NCI-H524 (cell line): ENCODE results near the gene TNS3.
"Not testable (repeated sequence)": the region's sequence is repeated elsewhere in the genome, so short reads cannot be mapped to it uniquely, and the experiment has no call there.

Experiments used
- DNase-seq, 2 experiments: peaks; one replicate each; lab custom pipeline; 2025; lab: John Stamatoyannopoulos, UW

TNS3 gene

DNA sequence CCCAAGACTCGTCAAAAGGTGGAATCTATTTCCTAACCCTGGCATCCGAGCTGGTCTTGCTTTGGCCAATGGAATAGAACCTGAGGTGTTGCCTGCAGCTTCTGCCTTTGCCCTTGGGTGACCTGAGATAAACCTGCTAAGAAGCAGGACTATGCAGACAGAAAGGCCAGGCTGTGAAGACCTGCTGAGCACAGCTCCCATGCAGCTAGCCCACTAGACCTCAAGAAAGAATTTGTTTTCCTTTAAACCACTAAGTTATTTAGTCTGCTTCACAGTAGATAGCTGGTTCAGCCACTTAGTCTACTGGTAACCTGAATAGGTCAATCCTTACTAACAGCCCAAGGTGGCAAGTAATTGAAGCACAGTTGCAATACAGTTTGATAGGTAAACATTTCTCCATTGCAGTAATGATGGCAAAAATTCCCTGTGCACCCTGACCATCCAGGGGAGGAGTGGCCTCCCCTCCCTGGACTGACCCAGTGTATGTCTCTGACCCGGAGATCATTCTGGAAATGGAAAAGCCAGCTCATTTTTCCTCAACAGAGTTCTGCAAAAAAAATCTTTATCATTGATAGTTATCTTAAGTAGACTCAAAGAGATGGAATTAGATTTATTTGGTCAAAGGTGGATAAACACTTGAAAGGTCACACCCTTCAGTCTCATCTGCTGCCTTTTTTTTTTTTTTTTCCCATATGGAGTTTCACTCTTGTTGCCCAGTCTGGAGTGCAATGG lies 20.0 kb downstream of the TNS3 start:
- no peak for DNase-seq

- no peak for DNase-seq
Measured at GRCh38 chr7:47559306-47560220, 22.3 kb downstream of the TNS3 start.

- DNase-seq: no peak
Measured at GRCh38 chr7:47557694-47558670, 23.9 kb downstream of the TNS3 start.

DNA sequence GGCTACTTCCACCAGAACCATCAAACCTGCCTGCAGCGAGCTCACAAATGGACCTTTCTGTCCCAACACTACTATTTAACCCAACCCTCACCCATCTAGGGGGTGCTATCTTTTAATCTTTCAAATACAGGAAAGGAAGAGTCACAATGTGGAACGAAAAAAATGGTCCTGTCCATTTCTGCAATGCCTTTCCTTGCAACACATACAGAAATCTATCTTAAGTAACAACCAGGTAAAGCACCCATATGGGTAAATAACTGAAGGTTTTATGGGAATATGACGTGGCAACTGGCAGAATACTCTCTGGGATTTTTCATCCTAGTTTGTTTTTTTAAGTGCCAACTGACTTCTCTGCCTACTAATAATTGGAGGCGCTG lies 24.6 kb downstream of the TNS3 start:
- DNase-seq: no peak

GRCh38 chr7:47556511-47557180 lies 25.3 kb downstream of the TNS3 start:
- no peak for DNase-seq

- no peak for DNase-seq
Measured at GRCh38 chr7:47553309-47553708, 28.6 kb downstream of the TNS3 start.

DNA sequence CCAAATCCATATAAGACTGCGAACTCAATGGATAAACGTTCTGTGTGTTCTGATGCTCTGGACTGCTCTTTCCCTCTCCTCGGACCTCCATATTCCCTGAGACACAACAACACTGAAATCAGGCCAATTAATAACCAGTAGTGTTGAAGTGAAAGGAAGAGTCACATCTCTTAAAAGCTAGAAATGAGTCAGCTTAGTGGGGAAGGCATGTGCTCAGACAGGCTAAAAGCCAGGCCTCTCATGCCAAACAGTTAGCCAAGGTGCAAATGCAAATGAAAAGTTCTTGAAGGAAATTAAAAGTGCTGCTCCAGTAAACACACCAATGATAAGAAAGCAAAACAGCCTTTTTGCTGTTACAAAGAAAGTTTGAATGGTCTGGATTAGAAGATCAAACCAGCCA lies 29.3 kb downstream of the TNS3 start:
- DNase-seq: no peak

GRCh38 chr7:47551668-47552440 lies 30.1 kb downstream of the TNS3 start:
- no peak for DNase-seq

- DNase-seq: no peak
Measured at GRCh38 chr7:47550788-47551470, 31.0 kb downstream of the TNS3 start.

GRCh38 chr7:47549916-47550315 lies 32.0 kb downstream of the TNS3 start:
- DNase-seq: no peak

- DNase-seq: no peak
Measured at GRCh38 chr7:47549397-47549796, 32.5 kb downstream of the TNS3 start.

GRCh38 chr7:47548546-47548945 lies 33.4 kb downstream of the TNS3 start:
- no peak for DNase-seq

- DNase-seq: no peak
Measured at GRCh38 chr7:47546733-47547494, 35.0 kb downstream of the TNS3 start.

DNA sequence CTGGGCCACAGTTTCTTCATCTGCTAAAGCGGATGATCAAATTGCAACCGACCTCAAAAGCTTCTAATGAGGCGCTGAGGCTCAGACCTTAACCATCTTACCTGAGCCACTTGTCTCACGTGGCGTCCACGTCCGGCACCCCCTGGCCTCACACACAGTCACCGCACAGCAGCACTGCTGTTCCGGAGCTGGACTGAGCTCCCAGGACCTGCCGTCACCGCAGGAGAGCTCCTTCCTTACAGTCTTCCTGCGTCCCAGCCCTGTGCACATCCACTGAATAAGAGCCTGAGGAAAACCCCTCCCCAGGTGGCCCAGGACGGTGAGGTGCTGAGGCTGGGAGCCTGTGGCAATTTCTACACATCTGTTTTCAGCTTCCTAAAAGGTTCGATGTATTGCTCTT lies 35.7 kb downstream of the TNS3 start:
- no peak for DNase-seq

GRCh38 chr7:47544416-47544815 lies 37.5 kb downstream of the TNS3 start:
- no peak for DNase-seq

GRCh38 chr7:47543714-47544113 lies 38.2 kb downstream of the TNS3 start:
- DNase-seq: peak in 1 of 2 experiments; percentile 15

DNA sequence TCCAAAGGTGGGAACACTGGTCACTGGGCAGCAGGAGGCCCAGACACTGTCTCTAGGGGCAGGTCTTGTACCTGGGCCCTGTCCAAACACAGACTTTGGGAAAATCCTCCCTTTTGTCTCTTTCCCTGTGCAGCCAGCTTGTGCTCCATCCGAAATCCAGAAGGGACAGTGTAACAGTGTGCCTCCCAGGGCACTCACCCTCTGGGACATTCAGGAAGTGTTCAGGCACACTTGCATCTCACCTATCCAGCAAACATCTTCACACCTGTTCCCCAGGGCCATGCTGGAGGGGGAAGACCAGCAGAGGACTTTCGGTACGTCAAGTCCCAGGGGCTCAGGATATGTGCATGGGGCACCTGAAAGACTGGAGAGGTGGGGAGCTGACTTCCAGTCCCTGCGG lies 38.9 kb downstream of the TNS3 start:
- DNase-seq: no peak

DNA sequence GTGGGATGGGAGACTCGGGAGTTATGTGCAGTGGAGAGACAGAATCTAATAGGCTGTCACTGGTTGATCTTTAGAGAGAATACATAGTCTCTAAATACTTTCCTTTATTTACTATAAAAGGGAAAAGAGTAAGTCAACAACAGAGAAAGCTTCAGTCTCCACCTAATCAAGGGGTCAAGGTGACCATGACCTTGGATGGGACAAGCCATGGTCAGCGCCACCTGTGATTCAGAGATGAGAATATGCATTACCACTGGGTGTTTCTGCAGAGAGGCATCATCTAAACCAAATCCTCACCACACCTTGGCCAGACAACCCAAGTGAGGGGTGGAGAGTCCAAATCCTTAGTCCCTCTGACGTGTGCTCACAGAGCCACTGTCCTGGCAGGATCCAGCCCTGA lies 39.9 kb downstream of the TNS3 start:
- no peak for DNase-seq

- DNase-seq: not testable (repeated sequence)
Measured at GRCh38 chr7:47541485-47541884, 40.4 kb downstream of the TNS3 start.
